Measurements from ENCODE around the gene PTPRG. TPM values are rescaled to one million over a fixed set of nuclear protein-coding genes. Genes with fewer than 3 reads are reported as not detected.

PTPRG gene
- total RNA-seq, 1 experiment from 2014 or later, result 32.1 TPM

GRCh38 chr3:61875976-61876671 lies 314.8 kb downstream of the PTPRG start:
- H3K9ac ChIP-seq (ENCODE audit: low read length), result no peak overlapping the region
- RAD21 ChIA-PET (ENCODE audit: low non-redundant PET in 1 of 2, low total read pairs in 2 of 2, uncharacterized antibody in 2 of 2, unreplicated experiment in 2 of 2), result no interaction called here
- no peak overlapping the region for H2AFZ ChIP-seq (ENCODE audit: low read depth, low read length, poor library complexity, severe bottlenecking)
- no peaks in the 10 kb centered on the region for H3K79me2 ChIP-seq (ENCODE audit: insufficient read depth, low read length)
- no peak for DNase-seq (ENCODE audit: low read depth, low spot score)
- no peaks in the 10 kb centered on the region for H3K36me3 ChIP-seq (ENCODE audit: control insufficient read depth in 1 of 2, insufficient read depth in 2 of 2, low read length in 2 of 2)
- H3K27me3 ChIP-seq (ENCODE audit: insufficient read depth, low read length), result no peaks in the 10 kb centered on the region
- no peak overlapping the region for H3K4me3 ChIP-seq (replicated peaks in 1 of 2; ENCODE audit: low read depth in 1 of 2, low read length in 2 of 2)
- H4K20me1 ChIP-seq (ENCODE audit: insufficient read depth), result peaks cover 4% of the 10 kb centered on the region
- POLR2A ChIA-PET, result no interaction called here
- TF ChIP-seq SRF (IDR thresholded peaks at IDR 0.05; ENCODE audit: low read depth) (no peak), REST (IDR thresholded peaks at IDR 0.05; ENCODE audit: low read depth) (no peak), EZH2phosphoT487 (IDR thresholded peaks at IDR 0.05; ENCODE audit: borderline replicate concordance) (no peak), EGR1 (IDR thresholded peaks at IDR 0.05; ENCODE audit: low read depth) (no peak), ZNF274 (IDR thresholded peaks at IDR 0.05; ENCODE audit: low read depth, low read length) (no peak), YY1 (IDR thresholded peaks at IDR 0.05; ENCODE audit: extremely low read depth, insufficient replicate concordance, low read depth, low read length) (no peak), ZFX (IDR thresholded peaks at IDR 0.05) (no peak), RAD21 (IDR thresholded peaks at IDR 0.05; ENCODE audit: low read depth) (no peak), ELF1 (IDR thresholded peaks at IDR 0.05; ENCODE audit: borderline replicate concordance, low read depth) (no peak), MAX (IDR thresholded peaks at IDR 0.05) (no peak), POLR2A (IDR thresholded peaks at IDR 0.05; ENCODE audit: borderline replicate concordance, extremely low read depth, insufficient read depth, insufficient read length) (no peak), ATF3 (IDR thresholded peaks at IDR 0.05) (no peak), CTCF (IDR thresholded peaks at IDR 0.05 in 2 of 3, conservative IDR thresholded peaks at IDR 0.05 in 1 of 3; ENCODE audit: borderline replicate concordance in 1 of 3, insufficient read depth in 1 of 3, low read depth in 2 of 3, low read length in 2 of 3) (no peak)
- intact Hi-C loops (cut with micrococcal nuclease), result loop anchor here (5.0 kb wide), 1 partner anchor 314 kb away; the partner anchor contains the start of gene PTPRG
- CTCF ChIA-PET, result no interaction called here
- no peak overlapping the region for H3K27ac ChIP-seq (ENCODE audit: low read depth, low read length)
- no TSS peak for BruUV-seq (replicated peaks)
- no peaks in the 10 kb centered on the region for H3K9me3 ChIP-seq (ENCODE audit: control insufficient read depth in 1 of 2, insufficient read depth in 1 of 2, low read depth in 1 of 2, low read length in 2 of 2)
- no peak for ATAC-seq
- peaks cover 4 to 10% of the 10 kb centered on the region in 2 experiments for H3K4me1 ChIP-seq (ENCODE audit: control insufficient read depth in 1 of 2, insufficient read depth in 2 of 2, low read length in 2 of 2)
- H3K9me2 ChIP-seq (ENCODE audit: insufficient read depth), result no peaks in the 10 kb centered on the region
- H3K4me2 ChIP-seq (ENCODE audit: low read length), result no peak overlapping the region
